HK-2 (cell line): Measurements from ENCODE around the gene THUMPD2.
A peak's percentile ranks its signal among the peaks of the same experiment; 100 is the strongest.
"Not testable (repeated sequence)": the region's sequence is repeated elsewhere in the genome, so short reads cannot be mapped to it uniquely, and the experiment has no call there.

ENCODE experiments used
- DNase-seq: peaks from one replicate; pipeline ENCODE4 v3.0.0-alpha.2; 2018; ENCODE audit not compliant: unreplicated experiment

The THUMPD2 gene, protein sequence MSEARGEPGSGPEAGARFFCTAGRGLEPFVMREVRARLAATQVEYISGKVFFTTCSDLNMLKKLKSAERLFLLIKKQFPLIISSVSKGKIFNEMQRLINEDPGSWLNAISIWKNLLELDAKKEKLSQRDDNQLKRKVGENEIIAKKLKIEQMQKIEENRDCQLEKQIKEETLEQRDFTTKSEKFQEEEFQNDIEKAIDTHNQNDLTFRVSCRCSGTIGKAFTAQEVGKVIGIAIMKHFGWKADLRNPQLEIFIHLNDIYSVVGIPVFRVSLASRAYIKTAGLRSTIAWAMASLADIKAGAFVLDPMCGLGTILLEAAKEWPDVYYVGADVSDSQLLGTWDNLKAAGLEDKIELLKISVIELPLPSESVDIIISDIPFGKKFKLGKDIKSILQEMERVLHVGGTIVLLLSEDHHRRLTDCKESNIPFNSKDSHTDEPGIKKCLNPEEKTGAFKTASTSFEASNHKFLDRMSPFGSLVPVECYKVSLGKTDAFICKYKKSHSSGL

DNA sequence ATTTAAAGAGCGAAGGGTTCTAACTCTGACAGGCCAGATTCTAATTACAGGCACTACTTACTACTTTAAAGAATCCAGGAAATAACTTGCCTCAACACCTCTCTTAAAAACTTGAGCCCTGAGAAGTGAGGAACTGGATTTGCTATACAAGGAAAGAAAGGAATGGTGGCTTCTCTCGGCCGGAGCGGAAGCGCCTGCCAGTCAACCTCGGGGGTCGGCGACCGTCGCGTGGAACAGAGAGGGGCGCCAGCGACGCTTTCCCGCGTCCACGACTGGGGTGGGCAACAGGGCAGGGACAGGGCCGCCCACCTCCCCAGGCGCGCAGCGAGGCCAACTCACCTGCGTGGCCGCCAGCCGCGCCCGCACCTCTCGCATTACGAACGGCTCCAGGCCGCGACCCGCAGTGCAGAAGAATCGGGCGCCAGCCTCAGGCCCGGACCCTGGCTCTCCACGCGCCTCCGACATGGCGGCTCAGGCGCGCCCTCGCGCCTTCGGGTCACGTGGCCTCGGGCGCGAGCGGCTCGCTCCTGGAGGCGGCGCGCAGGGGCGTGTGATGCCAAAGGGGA lies at the start of gene THUMPD2:
THUMPD2 (minus strand) TSS at position 484 of the 566 bp plus-strand sequence; CDS start at position 465, 19 bp downstream.
- DNase-seq: peak; percentile 72

GRCh38 chr2:39821871-39822270 lies 42.8 kb upstream of the THUMPD2 start:
- no peak for DNase-seq

DNA sequence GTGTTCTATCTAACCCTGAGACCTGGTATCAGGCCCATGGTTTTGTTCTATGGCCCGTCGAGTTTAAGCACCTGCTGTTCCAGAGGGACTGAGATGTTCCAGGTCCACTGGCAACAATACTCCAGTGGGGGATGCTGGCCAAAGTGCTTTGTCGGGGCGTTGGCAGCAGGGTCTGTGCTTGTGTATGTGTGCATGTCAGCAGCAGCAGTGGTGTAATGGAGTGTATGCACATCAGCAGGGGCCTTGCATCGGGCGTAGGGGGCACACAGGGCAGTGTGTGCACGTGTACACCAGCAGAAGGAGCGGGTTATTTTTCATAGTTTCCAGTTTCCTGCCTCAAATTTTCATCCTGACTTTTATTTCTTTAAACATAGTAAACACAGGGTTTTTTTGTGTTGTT lies 37.8 kb upstream of the THUMPD2 start:
- no peak for DNase-seq

DNA sequence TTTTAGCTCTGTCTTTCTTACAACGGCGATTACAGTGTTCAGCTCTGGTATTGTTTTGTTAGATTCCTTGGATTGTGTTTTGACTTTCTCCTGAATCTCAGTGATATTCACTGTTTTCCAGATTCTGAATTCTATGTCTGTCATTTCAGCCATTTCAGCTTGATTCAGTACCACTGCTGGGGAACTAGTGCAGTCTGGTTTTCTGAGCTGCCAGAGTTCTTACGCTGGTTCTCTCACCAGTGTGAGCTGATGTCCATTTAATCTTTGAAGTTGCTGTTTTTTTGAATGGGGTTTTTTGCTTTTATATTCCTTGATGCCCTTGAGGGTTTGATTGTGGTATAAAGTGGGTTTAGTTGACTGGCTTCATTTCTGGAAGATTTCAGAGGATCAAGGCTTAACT lies 37.4 kb upstream of the THUMPD2 start:
- DNase-seq: no peak

GRCh38 chr2:39805936-39806608 lies 27.0 kb upstream of the THUMPD2 start:
- no peak for DNase-seq

DNA sequence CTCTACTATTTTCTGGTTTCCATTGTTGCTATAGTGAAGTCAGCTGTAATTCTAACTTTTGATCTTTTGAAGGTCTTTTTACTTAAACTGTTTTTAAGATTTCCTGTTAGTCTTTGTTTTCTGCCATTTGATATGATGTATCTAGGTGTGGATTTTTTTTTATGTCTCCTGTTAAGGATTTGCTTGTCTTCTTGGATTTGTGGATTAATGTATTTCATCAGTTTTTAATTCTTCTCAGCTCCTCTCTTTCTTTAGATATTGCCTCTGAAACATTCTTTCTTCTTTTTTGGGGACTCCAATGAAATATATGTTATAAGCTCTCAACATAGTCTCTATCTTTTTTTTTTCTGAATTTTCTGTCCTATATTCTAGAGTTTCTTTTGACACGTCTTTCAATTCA lies 24.8 kb upstream of the THUMPD2 start:
- DNase-seq: no peak

GRCh38 chr2:39800752-39801151 lies 21.7 kb upstream of the THUMPD2 start:
- DNase-seq: no peak

- no peak for DNase-seq
These were observed 17.1 kb upstream of the THUMPD2 start for GRCh38 chr2:39796134-39796533.

DNA sequence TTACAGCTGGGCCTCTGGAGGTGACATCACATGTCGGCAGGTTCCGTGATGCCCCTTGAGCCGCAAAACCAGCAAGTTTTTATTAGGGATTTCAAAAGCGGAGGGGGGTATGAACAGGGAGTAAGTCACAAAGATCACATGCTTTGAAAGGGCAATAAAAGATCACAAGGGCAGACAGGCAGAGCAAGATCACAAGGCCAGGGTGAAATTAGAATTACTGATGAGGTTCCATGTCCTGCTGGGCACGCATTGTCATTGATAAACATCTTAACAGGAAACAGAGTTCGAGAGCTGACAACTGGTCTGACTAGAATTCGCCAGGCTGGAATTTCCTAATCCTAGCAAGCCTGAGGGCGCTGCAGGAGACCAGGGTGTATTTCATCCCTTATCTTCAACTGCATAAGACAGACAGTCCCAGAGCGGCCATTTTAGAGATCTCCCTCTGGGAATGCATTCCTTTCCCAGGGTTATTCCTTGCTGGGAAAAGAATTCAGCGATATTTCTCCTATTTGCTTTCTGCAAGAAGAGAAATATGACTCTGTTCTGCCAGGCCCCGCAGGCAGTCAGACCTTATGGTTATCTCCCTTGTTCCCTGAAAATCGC lies 11.3 kb upstream of the THUMPD2 start:
- DNase-seq: not testable (repeated sequence)

DNA sequence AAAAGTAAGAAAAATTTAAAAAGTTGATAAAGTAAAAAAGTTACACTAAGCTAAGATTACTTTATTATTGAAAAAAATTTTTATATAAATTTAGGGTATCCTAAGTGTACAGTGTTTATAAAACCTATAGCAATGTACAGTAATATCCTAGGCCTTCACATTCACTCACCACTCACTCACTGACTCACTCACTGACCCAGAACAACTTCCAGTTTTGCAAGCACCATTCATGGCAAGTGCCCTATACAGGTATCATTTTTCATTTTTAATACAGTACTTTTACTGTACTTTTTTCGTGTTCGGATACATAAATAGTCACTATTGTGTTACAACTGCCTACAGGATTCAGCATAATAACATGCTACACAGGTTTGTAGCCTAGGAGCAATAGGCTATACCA lies 8.9 kb upstream of the THUMPD2 start:
- DNase-seq: no peak

DNA sequence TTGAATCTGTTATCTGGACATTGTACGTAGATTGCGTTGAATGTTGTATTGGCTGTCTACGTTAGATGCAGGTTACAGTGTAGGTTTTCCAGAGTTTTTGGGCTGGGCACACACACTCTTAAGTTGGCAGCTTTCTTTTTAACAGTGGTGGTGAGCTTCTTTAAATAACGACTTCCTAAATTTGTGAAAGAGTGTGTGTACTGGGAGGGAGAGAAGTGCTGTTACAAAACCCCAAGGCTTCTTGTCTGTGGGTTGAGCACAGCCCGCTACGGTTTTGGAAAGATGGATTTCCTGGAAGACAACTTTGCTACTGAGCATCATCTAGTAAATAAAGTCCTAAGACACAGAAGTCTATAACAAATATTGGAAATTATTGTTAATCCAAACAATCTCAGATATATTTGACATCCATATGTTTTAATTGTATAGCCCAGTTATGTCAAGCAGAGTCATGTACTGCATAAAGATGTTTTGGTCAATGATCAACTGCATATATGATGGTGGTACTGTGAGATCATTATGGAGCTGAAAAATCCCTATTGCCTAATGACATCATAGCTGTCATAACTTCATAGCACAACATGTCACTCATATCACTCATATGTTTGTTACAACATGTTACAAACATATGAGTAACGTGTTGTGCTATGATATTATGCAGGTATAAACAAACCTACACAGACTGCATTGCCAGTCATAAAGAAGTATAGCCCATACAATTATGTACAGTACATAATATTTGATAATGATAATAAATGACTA lies 7.9 kb upstream of the THUMPD2 start:
- no peak for DNase-seq

DNA sequence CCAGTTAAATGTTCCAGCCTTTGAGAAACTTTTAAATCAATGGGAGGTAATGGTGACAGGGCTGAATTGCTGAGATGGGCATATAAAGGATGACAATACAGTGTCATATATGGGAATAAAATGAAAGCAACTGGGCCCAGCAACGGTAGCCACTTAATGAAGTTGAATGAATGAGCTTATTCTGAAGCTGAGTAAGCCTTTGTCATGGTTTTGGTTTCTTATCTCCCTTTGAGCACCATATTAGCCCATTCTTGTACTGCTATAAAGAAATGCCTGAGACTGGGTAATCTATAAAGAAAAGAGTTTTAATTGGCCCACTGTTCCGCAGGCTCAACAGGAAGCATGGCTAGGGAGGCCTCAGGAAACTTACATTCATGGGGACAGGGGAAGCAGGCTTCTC lies 3.5 kb upstream of the THUMPD2 start:
- DNase-seq: no peak

GRCh38 chr2:39781697-39782096 lies 2.6 kb upstream of the THUMPD2 start:
- no peak for DNase-seq

GRCh38 chr2:39780825-39781600 lies 2.0 kb upstream of the THUMPD2 start:
- DNase-seq: no peak

GRCh38 chr2:39779927-39780326 lies 869 bp upstream of the THUMPD2 start:
- DNase-seq: no peak

GRCh38 chr2:39779341-39779851 lies 338 bp upstream of the THUMPD2 start:
- no peak for DNase-seq

GRCh38 chr2:39778233-39778632 lies 825 bp downstream of the THUMPD2 start:
- no peak for DNase-seq

GRCh38 chr2:39772812-39773152 lies 6.3 kb downstream of the THUMPD2 start:
- DNase-seq: no peak

DNA sequence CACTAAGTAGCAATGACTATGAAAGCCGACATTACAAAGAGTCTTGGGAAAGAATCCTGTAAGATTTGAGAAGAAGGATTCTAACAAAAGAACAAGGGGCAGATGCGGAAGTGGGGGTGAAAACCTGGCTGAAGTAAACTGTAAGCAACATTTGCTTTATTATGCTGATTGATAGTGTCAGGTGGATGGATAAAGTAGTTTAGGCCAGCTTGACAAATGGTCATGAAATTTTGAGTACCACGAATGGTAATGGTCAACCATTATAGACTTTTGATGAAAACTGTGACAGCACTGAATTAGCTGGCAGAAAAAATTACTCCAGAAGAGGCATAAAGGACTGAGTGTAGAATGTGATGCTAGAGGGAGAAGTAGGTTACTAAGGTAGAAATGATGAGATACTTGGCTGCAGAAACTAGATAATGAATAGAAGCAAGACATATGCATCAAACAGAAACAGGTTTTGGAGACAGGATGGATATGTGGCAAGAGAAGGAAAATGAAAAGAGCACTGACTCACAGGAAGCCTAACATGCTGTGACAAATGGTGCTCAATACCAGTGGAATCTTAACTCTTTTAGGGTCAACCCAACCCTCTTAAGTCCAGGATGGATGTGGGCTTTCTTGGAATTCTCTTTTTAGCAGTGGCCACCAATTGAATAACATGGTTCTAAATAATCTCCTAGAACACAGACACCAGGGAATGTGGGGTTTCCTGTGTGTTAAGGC lies 6.8 kb downstream of the THUMPD2 start:
- no peak for DNase-seq

DNA sequence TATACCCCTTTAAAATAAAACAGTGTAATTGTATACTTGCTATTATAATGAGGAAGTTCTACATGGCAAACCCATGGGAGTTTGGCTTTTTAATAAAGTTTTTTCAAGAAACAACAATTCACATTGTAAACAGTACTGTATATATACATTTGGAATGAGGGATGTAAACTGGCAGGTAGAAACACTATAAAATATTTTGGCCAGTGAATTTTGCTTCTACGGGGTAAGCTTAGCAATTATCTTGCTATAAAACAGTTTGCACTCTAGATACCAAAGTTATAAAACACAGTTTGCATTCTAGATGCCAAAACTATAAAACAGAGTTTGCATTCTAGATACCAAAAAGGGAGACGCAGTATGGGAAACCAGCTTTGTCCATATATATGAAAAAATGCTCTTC lies 16.6 kb downstream of the THUMPD2 start:
- DNase-seq: no peak
